ENCODE measurements around the gene CAB39.
A peak's percentile ranks its signal among the peaks of the same experiment; 100 is the strongest.

CAB39 gene

GRCh38 chr2:230821261-230821990, 108.8 kb downstream of the CAB39 start:
- no peak for DNase-seq (ENCODE audit: low spot score)

- no peak for DNase-seq (ENCODE audit: low spot score)
Measured at GRCh38 chr2:230821991-230822520, 109.4 kb downstream of the CAB39 start.

- DNase-seq (ENCODE audit: low spot score), result no peak
Measured at GRCh38 chr2:230823264-230823964, 110.8 kb downstream of the CAB39 start.

- DNase-seq (ENCODE audit: low spot score), result peak; percentile 75
Measured at GRCh38 chr2:230824406-230824978, 111.8 kb downstream of the CAB39 start.

GRCh38 chr2:230825354-230825753, 112.7 kb downstream of the CAB39 start:
- DNase-seq (ENCODE audit: low spot score), result no peak

GRCh38 chr2:230827774-230828271, 115.2 kb downstream of the CAB39 start:
- DNase-seq (ENCODE audit: low spot score), result no peak

GRCh38 chr2:230828272-230828961, 115.8 kb downstream of the CAB39 start:
- DNase-seq (ENCODE audit: low spot score), result no peak

- DNase-seq (ENCODE audit: low spot score), result no peak
Measured at GRCh38 chr2:230829293-230829692, 116.7 kb downstream of the CAB39 start.

GRCh38 chr2:230829959-230830358, 117.3 kb downstream of the CAB39 start:
- no peak for DNase-seq (ENCODE audit: low spot score)

- DNase-seq (ENCODE audit: low spot score), result no peak
Measured at GRCh38 chr2:230830428-230830827, 117.8 kb downstream of the CAB39 start.

- DNase-seq (ENCODE audit: low spot score), result no peak
Measured at GRCh38 chr2:230840301-230840700, 127.7 kb downstream of the CAB39 start.

- DNase-seq (ENCODE audit: low spot score), result no peak
Measured at GRCh38 chr2:230842473-230842872, 129.8 kb downstream of the CAB39 start.

GRCh38 chr2:230843132-230843531, 130.5 kb downstream of the CAB39 start:
- no peak for DNase-seq (ENCODE audit: low spot score)

- no peak for DNase-seq (ENCODE audit: low spot score)
Measured at GRCh38 chr2:230846360-230846759, 133.7 kb downstream of the CAB39 start.

GRCh38 chr2:230847883-230848388, 135.3 kb downstream of the CAB39 start:
- DNase-seq (ENCODE audit: low spot score), result peak; percentile 63

- DNase-seq (ENCODE audit: low spot score), result peak; percentile 66
Measured at GRCh38 chr2:230849633-230850357, 137.2 kb downstream of the CAB39 start.

- DNase-seq (ENCODE audit: low spot score), result no peak
Measured at GRCh38 chr2:230850358-230850658, 137.7 kb downstream of the CAB39 start.

- no peak for DNase-seq (ENCODE audit: low spot score)
Measured at GRCh38 chr2:230852113-230852512, 139.5 kb downstream of the CAB39 start.

GRCh38 chr2:230861552-230862255, 149.1 kb downstream of the CAB39 start:
- DNase-seq (ENCODE audit: low spot score), result no peak

GRCh38 chr2:230862292-230862691, 149.7 kb downstream of the CAB39 start:
- DNase-seq (ENCODE audit: low spot score), result no peak

GRCh38 chr2:230863031-230863430, 150.4 kb downstream of the CAB39 start:
- no peak for DNase-seq (ENCODE audit: low spot score)

All from hematopoietic multipotent progenitor cell treated with erythropoietin and hydrocortisone succinate and interleukin-3 and kit ligand, for 15 days (in vitro differentiated cells).